ENCODE results near the gene METTL27.

The METTL27 gene

DNA sequence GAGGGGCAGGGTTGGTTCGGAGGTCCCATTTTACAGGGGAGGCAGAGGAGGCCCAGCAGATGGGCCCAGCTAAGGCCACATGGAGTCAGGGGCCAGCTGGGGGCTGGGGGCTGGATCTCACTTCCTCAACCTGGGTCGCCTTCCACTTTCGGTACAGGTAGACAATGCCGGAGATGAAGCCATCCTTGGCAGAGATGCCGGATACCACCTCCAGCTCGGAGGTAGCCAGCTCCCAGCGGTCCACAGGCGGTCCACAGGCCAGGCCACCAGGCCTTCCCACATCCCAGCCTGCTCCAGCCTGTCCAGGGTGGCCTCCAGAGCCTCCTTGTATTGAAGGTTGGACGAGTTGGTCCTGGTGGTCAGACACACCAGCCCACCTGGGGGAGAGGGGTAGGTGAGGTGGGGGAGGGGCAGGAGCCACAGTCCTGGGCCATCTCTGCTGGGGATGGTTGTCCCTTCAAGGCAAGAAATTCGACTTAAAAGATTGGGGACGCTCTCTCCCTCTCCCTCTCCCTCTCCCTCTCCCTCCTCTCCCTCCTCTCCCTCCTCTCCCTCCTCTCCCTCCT lies 7.6 kb downstream of the METTL27 start:
- Histone ChIP-seq H3K9ac (ENCODE audit: low read depth, low read length, poor library complexity, severe bottlenecking) (no peak overlapping the region), H3K4me3 (ENCODE audit: low read length, poor library complexity, severe bottlenecking) (no peak overlapping the region), H4K20me1 (ENCODE audit: insufficient read depth, low read length, poor library complexity, severe bottlenecking) (no peaks in the 10 kb centered on the region), H3K9me3 (ENCODE audit: insufficient read depth, low read depth, low read length) (no peaks in the 10 kb centered on the region), H3K4me2 (ENCODE audit: low read depth, low read length, poor library complexity, severe bottlenecking) (no peak overlapping the region), H3K4me1 (ENCODE audit: insufficient read depth, low read length, poor library complexity, severe bottlenecking) (peaks cover 11% of the 10 kb centered on the region), H3K36me3 (ENCODE audit: insufficient read depth, low read length) (no peaks in the 10 kb centered on the region), H2AFZ (ENCODE audit: low read length) (no peak overlapping the region), H3F3A (ENCODE audit: low read depth) (no peaks in the 10 kb centered on the region), H3K9me2 (replicated peaks; ENCODE audit: low read depth, low read length) (no peaks in the 10 kb centered on the region), H3K27me3 (ENCODE audit: insufficient read depth, low read length, poor library complexity, severe bottlenecking) (no peaks in the 10 kb centered on the region), H3K79me2 (ENCODE audit: insufficient read depth, low read length) (no peaks in the 10 kb centered on the region)
- TF ChIP-seq EZH2phosphoT487 (IDR thresholded peaks at IDR 0.05; ENCODE audit: borderline replicate concordance), result no peak
- TF ChIP-seq, protein P1, sequence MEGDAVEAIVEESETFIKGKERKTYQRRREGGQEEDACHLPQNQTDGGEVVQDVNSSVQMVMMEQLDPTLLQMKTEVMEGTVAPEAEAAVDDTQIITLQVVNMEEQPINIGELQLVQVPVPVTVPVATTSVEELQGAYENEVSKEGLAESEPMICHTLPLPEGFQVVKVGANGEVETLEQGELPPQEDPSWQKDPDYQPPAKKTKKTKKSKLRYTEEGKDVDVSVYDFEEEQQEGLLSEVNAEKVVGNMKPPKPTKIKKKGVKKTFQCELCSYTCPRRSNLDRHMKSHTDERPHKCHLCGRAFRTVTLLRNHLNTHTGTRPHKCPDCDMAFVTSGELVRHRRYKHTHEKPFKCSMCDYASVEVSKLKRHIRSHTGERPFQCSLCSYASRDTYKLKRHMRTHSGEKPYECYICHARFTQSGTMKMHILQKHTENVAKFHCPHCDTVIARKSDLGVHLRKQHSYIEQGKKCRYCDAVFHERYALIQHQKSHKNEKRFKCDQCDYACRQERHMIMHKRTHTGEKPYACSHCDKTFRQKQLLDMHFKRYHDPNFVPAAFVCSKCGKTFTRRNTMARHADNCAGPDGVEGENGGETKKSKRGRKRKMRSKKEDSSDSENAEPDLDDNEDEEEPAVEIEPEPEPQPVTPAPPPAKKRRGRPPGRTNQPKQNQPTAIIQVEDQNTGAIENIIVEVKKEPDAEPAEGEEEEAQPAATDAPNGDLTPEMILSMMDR (conservative IDR thresholded peaks at IDR 0.05; ENCODE audit: low read length), result no peak

DNA sequence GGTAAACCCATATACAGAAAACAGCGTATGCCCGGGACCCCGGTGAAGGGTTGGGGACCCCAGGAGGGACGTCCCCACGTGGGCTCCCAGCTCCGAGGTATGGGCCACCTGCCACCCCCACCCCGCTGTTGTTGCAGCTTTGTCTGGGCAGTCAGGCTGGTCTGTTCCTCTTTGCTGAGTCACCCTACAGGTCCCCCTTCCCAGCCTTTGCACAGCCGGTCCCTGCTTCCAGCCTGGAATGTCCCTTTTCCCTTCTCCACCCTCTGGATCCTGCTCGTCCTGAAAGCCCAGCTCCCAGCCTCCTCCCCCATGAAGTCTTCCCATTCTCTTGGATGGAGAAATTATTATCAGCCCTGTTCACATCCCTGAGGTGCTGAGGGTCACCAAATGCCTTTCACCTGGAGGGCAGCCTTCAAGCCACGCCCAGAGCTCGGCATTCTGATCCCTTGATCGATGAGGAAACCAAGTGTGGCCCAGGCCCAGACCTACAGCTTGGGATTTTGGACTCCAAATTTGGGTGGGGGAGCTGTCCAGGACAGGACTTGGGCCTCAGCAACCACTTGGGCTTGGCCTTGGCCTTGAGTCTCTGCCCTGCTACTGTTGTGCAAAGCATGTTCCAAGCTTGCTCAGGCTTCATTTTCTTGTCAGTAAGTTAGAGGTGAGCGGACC lies 8.9 kb downstream of the METTL27 start:
- peaks cover 13% of the 10 kb centered on the region for H3K4me1 ChIP-seq (ENCODE audit: insufficient read depth, low read length, poor library complexity, severe bottlenecking)
- H3K9me2 ChIP-seq (replicated peaks; ENCODE audit: low read depth, low read length), result no peaks in the 10 kb centered on the region
- no peaks in the 10 kb centered on the region for H3K79me2 ChIP-seq (ENCODE audit: insufficient read depth, low read length)
- H4K20me1 ChIP-seq (ENCODE audit: insufficient read depth, low read length, poor library complexity, severe bottlenecking), result no peaks in the 10 kb centered on the region
- TF ChIP-seq, protein P1 (conservative IDR thresholded peaks at IDR 0.05; ENCODE audit: low read length), result no peak
- TF ChIP-seq EZH2phosphoT487 (IDR thresholded peaks at IDR 0.05; ENCODE audit: borderline replicate concordance), result no peak
- no peak overlapping the region for H3K4me2 ChIP-seq (ENCODE audit: low read depth, low read length, poor library complexity, severe bottlenecking)
- H3K27me3 ChIP-seq (ENCODE audit: insufficient read depth, low read length, poor library complexity, severe bottlenecking), result no peaks in the 10 kb centered on the region
- no peak overlapping the region for H2AFZ ChIP-seq (ENCODE audit: low read length)
- no peak overlapping the region for H3K9ac ChIP-seq (ENCODE audit: low read depth, low read length, poor library complexity, severe bottlenecking)
- H3K9me3 ChIP-seq (ENCODE audit: insufficient read depth, low read depth, low read length), result no peaks in the 10 kb centered on the region
- H3K4me3 ChIP-seq (ENCODE audit: low read length, poor library complexity, severe bottlenecking), result no peak overlapping the region
- no peaks in the 10 kb centered on the region for H3F3A ChIP-seq (ENCODE audit: low read depth)
- no peaks in the 10 kb centered on the region for H3K36me3 ChIP-seq (ENCODE audit: insufficient read depth, low read length)

DNA sequence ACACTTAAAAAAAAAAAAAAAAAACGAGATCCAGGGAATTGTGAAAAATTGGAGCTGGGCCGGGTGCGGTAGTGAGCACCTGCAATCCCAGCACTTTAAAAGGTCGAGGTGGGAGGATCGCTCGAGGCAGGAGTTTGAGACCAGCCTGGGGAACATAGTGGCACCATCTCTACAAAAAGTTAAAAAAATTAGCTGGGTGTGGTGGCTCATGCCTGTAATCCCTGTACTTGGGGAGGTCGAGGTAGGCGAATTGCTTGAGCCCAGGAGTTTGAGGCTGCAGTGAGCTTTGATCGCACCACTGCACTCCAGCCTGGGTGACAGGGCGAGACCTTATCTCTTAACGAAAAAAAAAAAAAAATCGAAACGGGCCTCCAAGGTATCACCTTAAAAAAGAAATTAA lies 9.5 kb downstream of the METTL27 start:
- Histone ChIP-seq H3K27me3 (ENCODE audit: insufficient read depth, low read length, poor library complexity, severe bottlenecking) (no peaks in the 10 kb centered on the region), H3K9ac (ENCODE audit: low read depth, low read length, poor library complexity, severe bottlenecking) (no peak overlapping the region), H3K4me1 (ENCODE audit: insufficient read depth, low read length, poor library complexity, severe bottlenecking) (peaks cover 12% of the 10 kb centered on the region), H3F3A (ENCODE audit: low read depth) (no peaks in the 10 kb centered on the region), H2AFZ (ENCODE audit: low read length) (no peak overlapping the region), H3K9me3 (ENCODE audit: insufficient read depth, low read depth, low read length) (no peaks in the 10 kb centered on the region), H4K20me1 (ENCODE audit: insufficient read depth, low read length, poor library complexity, severe bottlenecking) (no peaks in the 10 kb centered on the region), H3K4me3 (ENCODE audit: low read length, poor library complexity, severe bottlenecking) (no peak overlapping the region), H3K9me2 (replicated peaks; ENCODE audit: low read depth, low read length) (no peaks in the 10 kb centered on the region), H3K79me2 (ENCODE audit: insufficient read depth, low read length) (no peaks in the 10 kb centered on the region), H3K36me3 (ENCODE audit: insufficient read depth, low read length) (no peaks in the 10 kb centered on the region), H3K4me2 (ENCODE audit: low read depth, low read length, poor library complexity, severe bottlenecking) (no peak overlapping the region)
- TF ChIP-seq, protein P1 (conservative IDR thresholded peaks at IDR 0.05; ENCODE audit: low read length), result no peak

Data from Loucy (cell line).